NT2/D1 (cell line): ENCODE results near the gene ATXN1.
"Not testable (repeated sequence)": the region's sequence is repeated elsewhere in the genome, so short reads cannot be mapped to it uniquely, and the experiment has no call there.

Experiments
- DNase-seq: peaks from one replicate; pipeline ENCODE4 v3.0.0-alpha.2; 2011; ENCODE audit warnings: low read depth, low spot score
- H3K27me3 ChIP-seq: 2 replicates; pipeline ENCODE4 v1.6.0; 2011; ENCODE audit warnings: mild to moderate bottlenecking; ENCODE audit not compliant: insufficient read length, insufficient read depth
- H3K36me3 ChIP-seq: 2 replicates; pipeline ENCODE4 v1.6.1; 2011; ENCODE audit warnings: mild to moderate bottlenecking, low read length, mixed read lengths; ENCODE audit not compliant: insufficient read depth, insufficient read length
- H3K4me1 ChIP-seq: 2 replicates; pipeline ENCODE4 v1.5.1; 2011; ENCODE audit not compliant: insufficient read depth, insufficient read length
- H3K4me3 ChIP-seq: 2 replicates; pipeline ENCODE4 v1.5.1; 2011; ENCODE audit warnings: low read depth; ENCODE audit not compliant: insufficient read length
- H3K9ac ChIP-seq: 2 replicates; pipeline ENCODE4 v1.6.0; 2011; ENCODE audit warnings: low read depth; ENCODE audit not compliant: insufficient read length
- H3K9me3 ChIP-seq: 2 replicates; pipeline ENCODE4 v1.5.1; 2011; ENCODE audit warnings: mild to moderate bottlenecking, low read length; ENCODE audit not compliant: insufficient read depth
- SUZ12 ChIP-seq: IDR thresholded peaks from 2 replicates; pipeline ENCODE4 v1.6.1; 2011; ENCODE audit not compliant: insufficient read length, insufficient read depth; ENCODE audit errors: extremely low read depth
- YY1 ChIP-seq: IDR thresholded peaks from 2 replicates; pipeline ENCODE4 v1.6.1; 2011; ENCODE audit not compliant: insufficient read length, insufficient read depth
- ZNF274 ChIP-seq: IDR thresholded peaks from 2 replicates; pipeline ENCODE4 v1.6.1; 2011; ENCODE audit warnings: mild to moderate bottlenecking, low read depth, low read length

Gene ATXN1

DNA sequence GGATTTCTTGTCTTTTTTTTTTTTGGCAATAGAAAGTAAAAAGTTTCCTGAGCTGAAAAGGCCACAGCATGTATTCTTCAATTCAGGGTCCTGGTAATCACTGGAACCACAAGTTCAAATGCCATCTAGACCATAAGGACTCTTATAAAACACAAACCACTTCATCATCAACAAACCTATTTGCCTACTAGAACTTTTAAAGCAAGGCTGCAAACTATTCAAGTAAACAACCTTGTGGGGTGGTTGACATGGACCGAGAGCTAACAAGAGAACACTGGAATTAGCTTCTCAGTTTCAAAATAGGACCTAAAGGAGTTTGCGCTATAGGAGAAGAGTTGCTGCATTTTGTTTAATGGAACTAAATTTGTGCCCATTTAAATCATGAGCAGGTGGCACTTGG lies 215.9 kb downstream of the ATXN1 start:
- H3K36me3 ChIP-seq, result no peaks in the 10 kb centered on the region
- H3K4me1 ChIP-seq, result peaks cover 6% of the 10 kb centered on the region
- no peak overlapping the region for H3K9ac ChIP-seq
- H3K4me3 ChIP-seq, result no peak overlapping the region
- H3K27me3 ChIP-seq, result no peaks in the 10 kb centered on the region
- TF ChIP-seq ZNF274 (no peak), SUZ12 (no peak), YY1 (no peak)
- H3K9me3 ChIP-seq, result no peaks in the 10 kb centered on the region
- DNase-seq, result no peak

DNA sequence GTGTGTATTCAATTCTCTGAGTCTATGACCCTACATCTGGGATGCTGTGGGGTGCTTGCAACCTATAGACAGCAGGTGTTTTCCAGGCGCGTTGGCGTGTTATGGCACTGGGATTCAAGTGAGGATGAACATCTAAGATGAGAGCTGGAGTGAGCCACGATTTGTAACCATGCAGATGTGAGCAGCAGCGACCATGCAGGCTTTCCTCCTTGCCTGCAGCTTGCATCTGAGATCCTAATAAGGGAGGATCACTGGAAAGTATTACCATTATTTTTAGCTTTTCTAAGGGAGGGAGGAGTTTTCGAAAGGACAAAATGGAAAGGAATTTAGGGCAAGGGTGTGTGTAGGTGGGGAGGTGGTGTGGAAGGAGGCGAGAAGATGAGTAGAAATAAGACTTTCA lies 216.7 kb downstream of the ATXN1 start:
- Histone ChIP-seq H3K36me3 (no peaks in the 10 kb centered on the region), H3K9me3 (no peaks in the 10 kb centered on the region), H3K9ac (no peak overlapping the region), H3K27me3 (no peaks in the 10 kb centered on the region), H3K4me3 (no peak overlapping the region), H3K4me1 (peaks cover 6% of the 10 kb centered on the region)
- no peak for TF ChIP-seq ZNF274
- no peak for TF ChIP-seq SUZ12
- TF ChIP-seq YY1, result no peak
- DNase-seq, result no peak

DNA sequence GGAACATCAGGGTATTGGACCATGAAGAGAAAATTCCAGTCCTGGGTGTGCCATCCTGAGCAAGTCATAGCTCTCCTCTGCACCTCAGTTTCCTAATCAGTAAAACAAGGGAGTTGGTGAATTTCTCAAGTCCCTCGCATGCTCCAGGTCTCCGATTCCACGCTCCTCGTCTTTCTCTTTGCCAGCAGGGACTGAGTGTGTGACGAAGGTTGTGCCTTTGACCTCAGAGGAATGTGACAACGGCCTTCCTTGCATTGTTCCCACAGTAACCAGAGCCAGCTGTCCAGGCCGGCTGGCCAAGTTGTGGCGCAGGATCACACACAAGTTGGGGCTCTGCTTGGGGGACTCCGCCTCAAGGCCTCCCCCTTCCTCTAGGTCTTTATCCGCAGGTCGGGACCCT lies 217.3 kb downstream of the ATXN1 start:
- TF ChIP-seq ZNF274, result no peak
- no peak for TF ChIP-seq YY1
- TF ChIP-seq SUZ12, result no peak
- no peaks in the 10 kb centered on the region for H3K36me3 ChIP-seq
- H3K9me3 ChIP-seq, result no peaks in the 10 kb centered on the region
- H3K9ac ChIP-seq, result no peak overlapping the region
- H3K27me3 ChIP-seq, result no peaks in the 10 kb centered on the region
- no peak overlapping the region for H3K4me3 ChIP-seq
- peaks cover 6% of the 10 kb centered on the region for H3K4me1 ChIP-seq
- no peak for DNase-seq

DNA sequence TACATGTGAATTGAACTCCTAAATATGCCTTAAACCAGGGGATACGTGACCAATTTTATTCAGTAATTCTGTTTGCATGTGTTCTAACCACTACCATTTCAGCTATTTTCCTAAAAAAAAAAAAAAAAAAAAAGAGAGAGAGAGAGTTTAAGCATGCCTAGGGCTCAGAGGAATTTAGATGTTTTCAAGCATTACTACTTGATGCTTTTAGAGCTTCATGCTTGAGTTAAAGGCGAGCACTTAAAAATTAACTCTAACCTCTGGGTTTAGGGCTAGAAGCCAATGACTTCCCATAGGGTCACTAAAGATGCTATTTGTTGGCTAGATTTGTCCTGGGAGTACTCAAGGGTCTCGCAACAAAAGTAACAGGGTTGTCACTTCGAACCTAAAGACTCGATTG lies 217.7 kb downstream of the ATXN1 start:
- H3K4me3 ChIP-seq, result no peak overlapping the region
- H3K9ac ChIP-seq, result no peak overlapping the region
- no peaks in the 10 kb centered on the region for H3K9me3 ChIP-seq
- H3K36me3 ChIP-seq, result no peaks in the 10 kb centered on the region
- TF ChIP-seq YY1 (no peak), SUZ12 (no peak), ZNF274 (no peak)
- no peak for DNase-seq
- no peaks in the 10 kb centered on the region for H3K27me3 ChIP-seq
- peaks cover 6% of the 10 kb centered on the region for H3K4me1 ChIP-seq

GRCh38 chr6:16542070-16542469 lies 219.2 kb downstream of the ATXN1 start:
- peaks cover 3% of the 10 kb centered on the region for H3K4me1 ChIP-seq
- H3K9ac ChIP-seq, result no peak overlapping the region
- DNase-seq, result no peak
- H3K4me3 ChIP-seq, result no peak overlapping the region
- no peaks in the 10 kb centered on the region for H3K9me3 ChIP-seq
- TF ChIP-seq SUZ12, result no peak
- TF ChIP-seq ZNF274, result no peak
- no peak for TF ChIP-seq YY1
- H3K27me3 ChIP-seq, result no peaks in the 10 kb centered on the region
- no peaks in the 10 kb centered on the region for H3K36me3 ChIP-seq

GRCh38 chr6:16540804-16541752 lies 220.2 kb downstream of the ATXN1 start:
- no peak overlapping the region for H3K9ac ChIP-seq
- H3K27me3 ChIP-seq, result no peaks in the 10 kb centered on the region
- H3K4me3 ChIP-seq, result no peak overlapping the region
- DNase-seq, result no peak
- no peaks in the 10 kb centered on the region for H3K36me3 ChIP-seq
- TF ChIP-seq ZNF274 (no peak), YY1 (no peak), SUZ12 (no peak)
- H3K4me1 ChIP-seq, result peaks cover 3% of the 10 kb centered on the region
- H3K9me3 ChIP-seq, result no peaks in the 10 kb centered on the region

DNA sequence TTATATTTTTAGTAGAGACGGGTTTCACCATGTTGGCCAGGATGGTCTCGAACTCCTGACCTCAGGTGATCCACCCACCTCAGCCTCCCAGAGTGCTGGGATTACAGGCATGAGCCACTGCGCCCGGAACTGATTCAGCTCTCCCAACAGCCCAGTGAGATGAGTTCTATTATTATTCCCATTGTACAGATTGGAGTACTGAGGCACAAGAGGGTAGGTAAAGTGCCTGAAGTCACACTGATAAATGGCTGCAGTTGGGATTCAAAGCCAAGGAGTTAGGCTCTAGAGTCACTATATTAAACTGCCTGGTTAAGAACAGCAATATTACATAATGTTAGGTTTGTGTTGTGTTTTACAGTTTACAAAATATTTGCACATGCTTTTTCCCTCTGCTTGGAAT lies 220.9 kb downstream of the ATXN1 start:
- not testable (repeated sequence) for H3K27me3 ChIP-seq, H3K9me3 ChIP-seq, H3K4me3 ChIP-seq, H3K4me1 ChIP-seq, DNase-seq, H3K36me3 ChIP-seq, H3K9ac ChIP-seq
